Activated T-helper 17 cell treated with anti-CD3 and anti-CD28 coated beads, Interleukin-2, amount 50 U/mL, for 72 hours (primary cell): Measurements from ENCODE around the gene TMCO4. TPM values are rescaled to one million over a fixed set of nuclear protein-coding genes. Genes with fewer than 3 reads are reported as not detected.
A peak's percentile ranks its signal among the peaks of the same experiment; 100 is the strongest.

Experiments
- ATAC-seq: fragments of 150-1000 bp; cut with Tn5 transposase; replicated peaks from 2 replicates; pipeline ENCODE4 v1.10.0; 2021; ENCODE audit warnings: mild to moderate bottlenecking, moderate library complexity
- H3K27ac Mint-ChIP-seq: one replicate; pipeline ENCODE4 v1.8.0; 2022; ENCODE audit warnings: mixed read lengths
- H3K27me3 Mint-ChIP-seq: one replicate; pipeline ENCODE4 v1.8.0; 2022; ENCODE audit warnings: mixed read lengths
- H3K36me3 Mint-ChIP-seq: one replicate; pipeline ENCODE4 v1.8.0; 2022; ENCODE audit warnings: low read depth, mild to moderate bottlenecking, mixed read lengths
- H3K4me1 Mint-ChIP-seq: one replicate; pipeline ENCODE4 v1.8.0; 2022; ENCODE audit warnings: mixed read lengths
- H3K4me3 Mint-ChIP-seq: one replicate; pipeline ENCODE4 v1.8.0; 2022; ENCODE audit warnings: mild to moderate bottlenecking, mixed read lengths
- H3K9me3 Mint-ChIP-seq: one replicate; pipeline ENCODE4 v1.8.0; 2022; ENCODE audit warnings: mixed read lengths
- total RNA-seq, 2 donors: library from RNA; stranded (reverse); gene quantifications; one replicate each; pipeline ENCODE4 v1.2.3, GENCODE V29; 2022

TMCO4 gene
- total RNA-seq, 2 donors from 2014 or later, result 8.9 to 12.6 TPM

- Mint-ChIP-seq H3K36me3 (no peaks in the 10 kb centered on the region), H3K4me3 (no peak overlapping the region), H3K4me1 (no peaks in the 10 kb centered on the region), H3K27ac (no peak overlapping the region), H3K27me3 (peaks cover 13% of the 10 kb centered on the region), H3K9me3 (no peaks in the 10 kb centered on the region)
- ATAC-seq, result no peak
These were observed 123.2 kb downstream of the TMCO4 start for GRCh38 chr1:19676438-19676922.

DNA sequence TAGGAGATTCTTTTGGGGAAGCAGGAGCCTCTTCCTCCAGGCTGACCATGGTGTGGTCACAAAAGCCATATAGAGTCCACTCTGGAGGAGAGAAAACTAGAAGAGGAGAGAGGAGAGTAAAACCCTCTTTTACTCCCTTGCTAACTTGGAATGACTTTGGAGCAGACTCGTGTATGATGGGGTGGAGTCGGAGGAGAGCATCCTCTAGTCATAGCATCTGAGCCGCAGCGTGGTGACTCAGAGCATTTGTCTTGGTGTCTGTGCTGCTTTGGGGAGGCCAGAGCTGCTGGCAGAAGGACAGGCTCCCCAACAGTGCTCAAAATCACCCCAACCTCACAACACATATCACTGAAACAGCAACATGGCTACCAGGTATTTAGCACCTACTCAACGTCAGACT, 123.9 kb downstream of the TMCO4 start:
- H3K27me3 Mint-ChIP-seq, result peaks cover 13% of the 10 kb centered on the region
- no peak overlapping the region for H3K27ac Mint-ChIP-seq
- no peak overlapping the region for H3K4me3 Mint-ChIP-seq
- no peak for ATAC-seq
- no peaks in the 10 kb centered on the region for H3K4me1 Mint-ChIP-seq
- H3K9me3 Mint-ChIP-seq, result no peaks in the 10 kb centered on the region
- no peaks in the 10 kb centered on the region for H3K36me3 Mint-ChIP-seq

DNA sequence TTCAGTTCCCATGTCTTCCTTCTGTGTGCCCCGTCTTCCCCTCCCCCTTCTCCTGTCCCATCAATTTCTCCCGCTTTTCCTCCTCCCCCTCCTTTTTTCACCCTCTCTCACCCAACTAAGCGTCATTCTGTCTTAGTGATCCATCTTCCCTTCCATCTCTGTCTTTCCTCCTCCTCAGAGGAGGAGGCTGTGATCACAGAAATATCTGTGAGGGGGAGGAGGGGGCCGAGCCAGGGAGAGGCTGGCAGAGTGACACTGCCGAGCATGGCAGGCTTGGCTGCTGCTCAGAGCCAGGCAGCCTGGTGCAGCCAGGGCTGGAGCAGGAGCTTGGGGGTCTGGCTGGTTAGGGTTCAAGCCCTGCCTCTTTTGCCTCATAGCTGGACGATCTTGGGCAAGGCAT, 127.5 kb downstream of the TMCO4 start:
- peaks cover 5% of the 10 kb centered on the region for H3K4me1 Mint-ChIP-seq
- H3K27me3 Mint-ChIP-seq, result peaks cover 16% of the 10 kb centered on the region
- H3K9me3 Mint-ChIP-seq, result no peaks in the 10 kb centered on the region
- ATAC-seq, result no peak
- no peak overlapping the region for H3K4me3 Mint-ChIP-seq
- no peaks in the 10 kb centered on the region for H3K36me3 Mint-ChIP-seq
- H3K27ac Mint-ChIP-seq, result no peak overlapping the region

DNA sequence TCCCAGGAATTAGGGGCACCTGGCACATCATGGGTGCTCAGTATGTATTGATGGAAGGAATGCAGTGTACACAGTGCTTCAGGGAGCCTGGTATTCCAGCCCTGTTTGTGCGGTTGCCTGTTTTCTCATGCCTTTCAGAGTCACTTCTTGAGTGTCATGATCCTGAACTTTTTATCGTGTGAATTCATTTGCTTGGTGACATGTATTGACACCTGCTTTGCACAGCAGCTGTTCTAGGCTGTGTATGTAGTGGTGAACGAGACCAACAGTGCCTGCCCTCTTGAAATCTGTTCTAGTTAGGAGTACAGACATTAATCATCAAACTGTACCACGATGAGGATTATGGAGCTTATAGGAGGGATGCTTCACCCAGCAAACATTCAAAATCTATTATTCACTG, 128.9 kb downstream of the TMCO4 start:
- Mint-ChIP-seq H3K4me1 (peaks cover 5% of the 10 kb centered on the region), H3K4me3 (no peak overlapping the region), H3K9me3 (no peaks in the 10 kb centered on the region), H3K27me3 (peaks cover 27% of the 10 kb centered on the region), H3K36me3 (no peaks in the 10 kb centered on the region), H3K27ac (no peak overlapping the region)
- no peak for ATAC-seq

DNA sequence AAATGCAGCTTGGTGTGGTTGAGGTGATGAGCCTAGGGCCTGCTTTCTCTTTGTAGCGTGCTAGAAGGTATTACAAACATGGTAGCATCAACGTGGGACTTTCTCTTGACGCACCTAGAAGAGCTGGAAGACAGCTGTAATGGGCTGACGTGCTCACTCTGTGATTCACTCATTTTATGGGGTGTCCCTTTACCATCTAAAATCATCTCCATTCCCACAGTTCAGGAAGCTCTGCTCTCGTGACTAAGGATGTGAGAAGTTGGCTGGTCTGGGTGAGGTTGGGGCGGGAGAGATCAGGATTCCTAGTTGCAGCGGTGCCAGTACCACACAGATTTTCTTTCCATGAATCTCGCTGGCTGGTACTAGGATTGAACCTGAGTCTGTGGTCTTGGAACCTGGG, 130.8 kb downstream of the TMCO4 start:
- no peak overlapping the region for H3K27ac Mint-ChIP-seq
- H3K4me1 Mint-ChIP-seq, result peaks cover 5% of the 10 kb centered on the region
- H3K36me3 Mint-ChIP-seq, result no peaks in the 10 kb centered on the region
- no peak overlapping the region for H3K4me3 Mint-ChIP-seq
- H3K27me3 Mint-ChIP-seq, result peaks cover 22% of the 10 kb centered on the region
- ATAC-seq, result no peak
- H3K9me3 Mint-ChIP-seq, result no peaks in the 10 kb centered on the region

DNA sequence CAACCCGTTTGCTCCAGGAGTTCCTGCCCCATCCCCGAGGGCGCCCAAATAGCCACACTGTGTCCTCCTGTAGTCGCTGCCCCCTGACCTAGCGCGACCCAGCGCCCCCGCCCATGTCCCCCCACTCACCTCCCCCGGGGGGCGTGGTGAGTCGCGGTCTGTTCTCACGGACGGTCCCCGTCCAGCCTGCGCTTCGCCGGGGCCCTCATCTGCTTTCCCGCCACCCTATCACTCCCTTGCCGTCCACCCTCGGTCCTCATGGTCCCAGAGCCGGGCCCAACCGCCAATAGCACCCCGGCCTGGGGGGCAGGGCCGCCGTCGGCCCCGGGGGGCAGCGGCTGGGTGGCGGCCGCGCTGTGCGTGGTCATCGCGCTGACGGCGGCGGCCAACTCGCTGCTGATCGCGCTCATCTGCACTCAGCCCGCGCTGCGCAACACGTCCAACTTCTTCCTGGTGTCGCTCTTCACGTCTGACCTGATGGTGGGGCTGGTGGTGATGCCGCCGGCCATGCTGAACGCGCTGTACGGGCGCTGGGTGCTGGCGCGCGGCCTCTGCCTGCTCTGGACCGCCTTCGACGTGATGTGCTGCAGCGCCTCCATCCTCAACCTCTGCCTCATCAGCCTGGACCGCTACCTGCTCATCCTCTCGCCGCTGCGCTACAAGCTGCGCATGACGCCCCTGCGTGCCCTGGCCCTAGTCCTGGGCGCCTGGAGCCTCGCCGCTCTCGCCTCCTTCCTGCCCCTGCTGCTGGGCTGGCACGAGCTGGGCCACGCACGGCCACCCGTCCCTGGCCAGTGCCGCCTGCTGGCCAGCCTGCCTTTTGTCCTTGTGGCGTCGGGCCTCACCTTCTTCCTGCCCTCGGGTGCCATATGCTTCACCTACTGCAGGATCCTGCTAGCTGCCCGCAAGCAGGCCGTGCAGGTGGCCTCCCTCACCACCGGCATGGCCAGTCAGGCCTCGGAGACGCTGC, 133.9 kb downstream of the TMCO4 start:
- H3K4me3 Mint-ChIP-seq, result peak overlapping the region; percentile 65
- H3K27me3 Mint-ChIP-seq, result peaks cover 24% of the 10 kb centered on the region
- ATAC-seq, result no peak
- H3K9me3 Mint-ChIP-seq, result no peaks in the 10 kb centered on the region
- H3K4me1 Mint-ChIP-seq, result peaks cover 5% of the 10 kb centered on the region
- no peaks in the 10 kb centered on the region for H3K36me3 Mint-ChIP-seq
- H3K27ac Mint-ChIP-seq, result no peak overlapping the region

GRCh38 chr1:19665186-19665495, 134.6 kb downstream of the TMCO4 start:
- no peak for ATAC-seq
- H3K4me3 Mint-ChIP-seq, result peak overlapping the region; percentile 65
- peaks cover 5% of the 10 kb centered on the region for H3K4me1 Mint-ChIP-seq
- no peak overlapping the region for H3K27ac Mint-ChIP-seq
- peaks cover 24% of the 10 kb centered on the region for H3K27me3 Mint-ChIP-seq
- H3K36me3 Mint-ChIP-seq, result no peaks in the 10 kb centered on the region
- H3K9me3 Mint-ChIP-seq, result no peaks in the 10 kb centered on the region

- H3K36me3 Mint-ChIP-seq, result no peaks in the 10 kb centered on the region
- peak within 1 kb of the TSS; percentile 65 for H3K4me3 Mint-ChIP-seq
- peaks cover 3% of the 10 kb centered on the region for H3K4me1 Mint-ChIP-seq
- peaks cover 20% of the 10 kb centered on the region for H3K27me3 Mint-ChIP-seq
- no peak within 1 kb of the TSS for H3K27ac Mint-ChIP-seq
- ATAC-seq, result peak; percentile 48
- H3K9me3 Mint-ChIP-seq, result no peaks in the 10 kb centered on the region
These were observed 135.1 kb downstream of the TMCO4 start, which contains the start of gene HTR6 for GRCh38 chr1:19664453-19665185. HTR6 (plus strand) TSS chr1:19664875; CDS start chr1:19665754, 879 bp downstream.

DNA sequence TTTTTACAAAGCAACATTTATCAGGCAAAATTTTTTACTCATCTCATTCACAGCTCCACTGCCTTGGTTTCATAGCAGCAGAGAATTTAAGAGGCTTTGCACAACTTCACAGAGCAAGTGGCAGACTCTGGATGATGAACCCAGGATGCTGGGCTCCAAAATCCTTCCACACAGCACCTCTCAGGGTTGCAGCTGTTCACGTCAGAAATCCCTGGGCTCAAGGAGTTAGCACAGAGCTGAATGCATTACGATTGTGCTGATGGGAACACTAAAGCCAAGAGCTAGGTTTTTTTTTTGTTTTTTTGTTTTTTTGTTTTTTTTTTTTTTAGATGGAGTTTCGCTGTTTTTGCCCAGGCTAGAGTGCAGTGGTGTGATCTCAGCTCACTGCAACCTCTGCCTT, 137.4 kb downstream of the TMCO4 start:
- Mint-ChIP-seq H3K4me1 (peaks cover 5% of the 10 kb centered on the region), H3K4me3 (no peak overlapping the region), H3K27me3 (peaks cover 19% of the 10 kb centered on the region), H3K9me3 (no peaks in the 10 kb centered on the region), H3K36me3 (no peaks in the 10 kb centered on the region), H3K27ac (no peak overlapping the region)
- no peak for ATAC-seq

- no peaks in the 10 kb centered on the region for H3K36me3 Mint-ChIP-seq
- H3K27ac Mint-ChIP-seq, result no peak overlapping the region
- no peak for ATAC-seq
- H3K27me3 Mint-ChIP-seq, result peaks cover 14% of the 10 kb centered on the region
- H3K9me3 Mint-ChIP-seq, result no peaks in the 10 kb centered on the region
- peaks cover 5% of the 10 kb centered on the region for H3K4me1 Mint-ChIP-seq
- no peak overlapping the region for H3K4me3 Mint-ChIP-seq
These were observed 137.9 kb downstream of the TMCO4 start for GRCh38 chr1:19661721-19662228.

- no peaks in the 10 kb centered on the region for H3K9me3 Mint-ChIP-seq
- no peak overlapping the region for H3K27ac Mint-ChIP-seq
- peaks cover 9% of the 10 kb centered on the region for H3K4me1 Mint-ChIP-seq
- H3K27me3 Mint-ChIP-seq, result no peaks in the 10 kb centered on the region
- no peak for ATAC-seq
- no peak overlapping the region for H3K4me3 Mint-ChIP-seq
- H3K36me3 Mint-ChIP-seq, result no peaks in the 10 kb centered on the region
These were observed 141.5 kb downstream of the TMCO4 start for GRCh38 chr1:19658186-19658585.

- ATAC-seq, result no peak
- H3K36me3 Mint-ChIP-seq, result no peaks in the 10 kb centered on the region
These were observed 142.2 kb downstream of the TMCO4 start for GRCh38 chr1:19657511-19657910.

GRCh38 chr1:19656780-19657466, 142.8 kb downstream of the TMCO4 start:
- no peak for ATAC-seq
- Mint-ChIP-seq H3K4me3 (no peak overlapping the region), H3K4me1 (peaks cover 9% of the 10 kb centered on the region), H3K9me3 (no peaks in the 10 kb centered on the region), H3K27ac (no peak overlapping the region), H3K36me3 (no peaks in the 10 kb centered on the region), H3K27me3 (no peaks in the 10 kb centered on the region)

More at GRCh38 chr1:19657511-19657910, 142.2 kb downstream of the TMCO4 start:
- H3K9me3 Mint-ChIP-seq, result no peaks in the 10 kb centered on the region
- H3K27me3 Mint-ChIP-seq, result no peaks in the 10 kb centered on the region
- H3K4me3 Mint-ChIP-seq, result no peak overlapping the region
- H3K27ac Mint-ChIP-seq, result no peak overlapping the region
- peaks cover 9% of the 10 kb centered on the region for H3K4me1 Mint-ChIP-seq

GRCh38 chr1:19656134-19656779, 143.5 kb downstream of the TMCO4 start:
- Mint-ChIP-seq H3K9me3 (no peaks in the 10 kb centered on the region), H3K4me3 (no peak overlapping the region), H3K36me3 (no peaks in the 10 kb centered on the region), H3K4me1 (peaks cover 9% of the 10 kb centered on the region), H3K27ac (no peak overlapping the region), H3K27me3 (no peaks in the 10 kb centered on the region)
- no peak for ATAC-seq
